PC-9 (cell line): Measurements from ENCODE around the gene PAPSS2. TPM values are rescaled to one million over a fixed set of nuclear protein-coding genes. Genes with fewer than 3 reads are reported as not detected.
"Not testable (repeated sequence)": the region's sequence is repeated elsewhere in the genome, so short reads cannot be mapped to it uniquely, and the experiment has no call there.

Experiments used
- BruUV-seq: library from RNA; stranded (reverse); fragments of 400-500 nt; replicated peaks from 2 replicates; lab custom pipeline; 2021; lab: Mats Ljungman, UMichigan
- CTCF ChIA-PET: fragments of 300-600 bp; sonication (Branson Sonifier 250); formaldehyde crosslinking; loops from one replicate; lab custom pipeline; 2022; ENCODE audit warnings: antibody characterized with exemption; lab: Charles Lee
- POLR2A ChIA-PET: fragments of 300-600 bp; sonication (Branson Sonifier 250); formaldehyde crosslinking; loops from one replicate; lab custom pipeline; 2022; ENCODE audit warnings: antibody characterized with exemption; ENCODE audit not compliant: unreplicated experiment; lab: Charles Lee
- DNase-seq, 2 experiments: peaks; one replicate each; pipeline versions ENCODE4 v3.0.0 to v3.0.0-alpha.2; 2015 to 2022; ENCODE audit warnings: mixed read lengths in 1 of 2
- H2AFZ ChIP-seq: fragments of 200-600 bp; sonication (generic); 2 replicates; pipeline ENCODE4 v1.8.1; 2017; ENCODE audit warnings: antibody characterized with exemption
- H3F3A ChIP-seq: fragments of 200-600 bp; sonication (generic); 2 replicates; pipeline ENCODE4 v1.8.1; 2017; ENCODE audit warnings: antibody characterized with exemption, mild to moderate bottlenecking, low read depth; ENCODE audit not compliant: insufficient read depth
- H3K27ac ChIP-seq: fragments of 200-600 bp; sonication (generic); 2 replicates; pipeline ENCODE4 v1.6.1; 2016; ENCODE audit warnings: mixed run types
- H3K27me3 ChIP-seq: fragments of 200-600 bp; sonication (generic); 2 replicates; pipeline ENCODE4 v1.6.1; 2016; ENCODE audit warnings: low read depth, mixed run types; ENCODE audit not compliant: insufficient read depth
- H3K36me3 ChIP-seq: fragments of 200-600 bp; sonication (generic); 2 replicates; pipeline ENCODE4 v1.6.1; 2016; ENCODE audit warnings: low read depth, mixed run types
- H3K4me1 ChIP-seq: fragments of 200-600 bp; sonication (generic); replicated peaks from 2 replicates; pipeline ENCODE4 v1.6.1; 2016; ENCODE audit warnings: mixed run types; ENCODE audit not compliant: insufficient read depth
- H3K4me2 ChIP-seq: fragments of 200-600 bp; sonication (generic); 2 replicates; pipeline ENCODE4 v1.6.1; 2017; ENCODE audit warnings: mixed run types
- H3K4me3 ChIP-seq: fragments of 200-600 bp; sonication (generic); 2 replicates; pipeline ENCODE4 v1.6.1; 2016; ENCODE audit warnings: mixed run types
- H3K79me2 ChIP-seq: fragments of 200-600 bp; sonication (generic); 2 replicates; pipeline ENCODE4 v1.6.1; 2017; ENCODE audit warnings: low read depth, mixed run types
- H3K9me2 ChIP-seq: fragments of 200-600 bp; sonication (generic); 2 replicates; pipeline ENCODE4 v1.8.1; 2017; ENCODE audit warnings: mild to moderate bottlenecking; ENCODE audit not compliant: insufficient read depth
- H3K9me3 ChIP-seq: fragments of 200-600 bp; sonication (generic); 2 replicates; pipeline ENCODE4 v1.8.1; 2016; ENCODE audit warnings: low read depth; ENCODE audit not compliant: insufficient read depth
- H4K20me1 ChIP-seq: fragments of 200-600 bp; sonication (generic); 2 replicates; pipeline ENCODE4 v1.8.1; 2017; ENCODE audit not compliant: insufficient read depth
- EZH2 ChIP-seq: fragments of 200-600 bp; sonication (generic); IDR thresholded peaks from 2 replicates; pipeline ENCODE4 v1.8.0; 2017; ENCODE audit warnings: antibody characterized with exemption, low read depth
- intact Hi-C: fragments of 100-400 bp; cut with micrococcal nuclease; formaldehyde crosslinking; loops from one replicate; pipeline ENCODE4 v1.10.0; 2022; ENCODE audit not compliant: unreplicated experiment
- total RNA-seq: library from RNA; stranded (reverse); gene quantifications from 2 replicates; pipeline ENCODE4 v1.2.3, GENCODE V29; 2021
- TF ChIP-seq, protein P1 (sequence below): fragments of 200-600 bp; sonication (generic); conservative IDR thresholded peaks from 2 replicates; pipeline ENCODE4 v1.6.1; 2017; ENCODE audit warnings: mixed run types, antibody characterized with exemption, mild to moderate bottlenecking, moderate library complexity

PAPSS2 gene
- total RNA-seq, 1 experiment from 2014 or later: 37.4 TPM

DNA sequence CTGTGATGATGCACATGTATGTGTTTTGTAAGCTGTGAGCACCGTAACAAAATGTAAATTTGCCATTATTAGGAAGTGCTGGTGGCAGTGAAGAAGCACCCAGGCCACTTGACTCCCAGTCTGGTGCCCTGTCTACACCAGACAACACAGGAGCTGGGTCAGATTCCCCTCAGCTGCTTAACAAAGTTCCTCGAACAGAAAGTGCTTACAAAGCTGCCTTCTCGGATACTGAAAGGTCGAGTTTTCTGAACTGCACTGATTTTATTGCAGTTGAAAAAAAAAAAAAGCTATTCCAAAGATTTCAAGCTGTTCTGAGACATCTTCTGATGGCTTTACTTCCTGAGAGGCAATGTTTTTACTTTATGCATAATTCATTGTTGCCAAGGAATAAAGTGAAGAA is 87.2 kb downstream of the PAPSS2 start:
- CTCF ChIA-PET: no interaction called here
- H3K9me2 ChIP-seq: no peaks in the 10 kb centered on the region
- no peak overlapping the region for H3K4me3 ChIP-seq
- H4K20me1 ChIP-seq: no peaks in the 10 kb centered on the region
- H3K4me2 ChIP-seq: no peak overlapping the region
- DNase-seq: no peak
- no TSS peak for BruUV-seq
- POLR2A ChIA-PET: interaction anchor here (0.7 kb wide), 1 partner anchor 28 kb away, joined by 3 read pairs; no protein-coding TSS in a partner anchor
- H3K79me2 ChIP-seq: no peaks in the 10 kb centered on the region
- peaks cover 6% of the 10 kb centered on the region; the same call in 1 of the 2 replicates for H3F3A ChIP-seq
- H3K9me3 ChIP-seq: no peaks in the 10 kb centered on the region
- intact Hi-C loops: no loop called here
- no peaks in the 10 kb centered on the region for H3K4me1 ChIP-seq
- no peak for TF ChIP-seq EZH2
- TF ChIP-seq, protein P1, sequence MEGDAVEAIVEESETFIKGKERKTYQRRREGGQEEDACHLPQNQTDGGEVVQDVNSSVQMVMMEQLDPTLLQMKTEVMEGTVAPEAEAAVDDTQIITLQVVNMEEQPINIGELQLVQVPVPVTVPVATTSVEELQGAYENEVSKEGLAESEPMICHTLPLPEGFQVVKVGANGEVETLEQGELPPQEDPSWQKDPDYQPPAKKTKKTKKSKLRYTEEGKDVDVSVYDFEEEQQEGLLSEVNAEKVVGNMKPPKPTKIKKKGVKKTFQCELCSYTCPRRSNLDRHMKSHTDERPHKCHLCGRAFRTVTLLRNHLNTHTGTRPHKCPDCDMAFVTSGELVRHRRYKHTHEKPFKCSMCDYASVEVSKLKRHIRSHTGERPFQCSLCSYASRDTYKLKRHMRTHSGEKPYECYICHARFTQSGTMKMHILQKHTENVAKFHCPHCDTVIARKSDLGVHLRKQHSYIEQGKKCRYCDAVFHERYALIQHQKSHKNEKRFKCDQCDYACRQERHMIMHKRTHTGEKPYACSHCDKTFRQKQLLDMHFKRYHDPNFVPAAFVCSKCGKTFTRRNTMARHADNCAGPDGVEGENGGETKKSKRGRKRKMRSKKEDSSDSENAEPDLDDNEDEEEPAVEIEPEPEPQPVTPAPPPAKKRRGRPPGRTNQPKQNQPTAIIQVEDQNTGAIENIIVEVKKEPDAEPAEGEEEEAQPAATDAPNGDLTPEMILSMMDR: no peak
- H3K27me3 ChIP-seq: no peaks in the 10 kb centered on the region
- no peak overlapping the region for H3K27ac ChIP-seq
- H2AFZ ChIP-seq: no peak overlapping the region
- no peaks in the 10 kb centered on the region for H3K36me3 ChIP-seq

DNA sequence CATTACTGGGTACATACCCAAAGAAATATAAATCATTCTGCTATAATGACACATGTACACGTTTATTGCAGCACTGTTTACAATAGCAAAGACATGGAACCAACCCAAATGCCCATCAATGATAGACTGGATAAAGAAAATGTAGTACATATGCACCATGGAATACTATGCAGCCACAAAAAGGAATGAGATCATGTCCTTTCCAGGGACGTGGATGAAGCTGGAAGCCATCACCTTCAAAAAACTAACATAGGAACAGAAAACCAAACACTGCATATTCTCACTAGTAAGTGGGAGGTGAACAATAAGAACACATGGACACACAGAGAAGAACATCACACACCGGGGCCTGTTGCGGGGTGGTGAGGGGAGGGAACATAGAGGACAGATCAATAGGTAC is 88.6 kb downstream of the PAPSS2 start:
- intact Hi-C loops, H3F3A ChIP-seq, H3K27me3 ChIP-seq, H3K4me3 ChIP-seq, H4K20me1 ChIP-seq, H3K79me2 ChIP-seq, H2AFZ ChIP-seq, H3K36me3 ChIP-seq, H3K4me1 ChIP-seq, DNase-seq, BruUV-seq, H3K27ac ChIP-seq, POLR2A ChIA-PET, H3K4me2 ChIP-seq, H3K9me2 ChIP-seq, H3K9me3 ChIP-seq: not testable (repeated sequence)
- CTCF ChIA-PET: interaction anchor here (0.6 kb wide), 1 partner anchor 666 kb away, joined by 3 read pairs; no protein-coding TSS in a partner anchor

DNA sequence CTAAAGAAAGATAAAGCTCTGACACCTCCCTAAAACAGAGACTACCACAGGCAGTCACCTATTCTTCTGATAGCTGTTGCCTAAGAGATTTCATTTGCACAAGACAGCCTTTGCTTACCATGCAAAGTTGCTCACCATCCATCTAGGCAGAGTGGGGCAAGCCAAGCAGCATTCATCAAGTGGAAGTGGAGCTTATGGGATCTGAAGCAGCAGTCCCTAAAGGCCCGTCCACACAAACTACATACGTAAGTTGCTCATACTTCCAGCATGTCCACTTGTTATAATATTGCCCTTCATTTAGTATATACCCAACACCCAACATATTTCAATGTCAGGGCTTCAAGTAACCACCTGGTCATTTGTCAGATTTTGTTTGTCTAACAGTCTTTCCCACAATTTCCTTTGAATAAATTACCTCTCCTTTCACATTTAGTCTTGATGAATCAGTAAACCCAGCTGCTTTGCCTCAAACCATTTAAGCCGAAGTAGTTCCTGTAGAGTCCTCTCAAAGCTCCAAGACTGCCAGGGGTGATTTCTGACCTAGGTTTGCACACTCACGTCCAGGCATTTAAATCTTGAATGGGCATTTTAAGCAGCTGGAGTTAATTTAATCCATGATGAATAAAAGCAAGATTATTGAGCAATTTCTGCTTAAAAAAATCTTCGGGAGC is 90.5 kb downstream of the PAPSS2 start:
- Histone ChIP-seq H3K4me3 (no peak overlapping the region), H3K4me1 (no peaks in the 10 kb centered on the region), H3K9me3 (no peaks in the 10 kb centered on the region), H3K27ac (no peak overlapping the region), H3K27me3 (no peaks in the 10 kb centered on the region), H4K20me1 (no peaks in the 10 kb centered on the region), H3F3A (peaks cover 6% of the 10 kb centered on the region; the same call in 1 of the 2 replicates), H3K36me3 (no peaks in the 10 kb centered on the region), H3K9me2 (no peaks in the 10 kb centered on the region), H3K79me2 (no peaks in the 10 kb centered on the region), H3K4me2 (no peak overlapping the region), H2AFZ (no peak overlapping the region)
- no TSS peak for BruUV-seq
- DNase-seq: no peak
- CTCF ChIA-PET: no interaction called here
- POLR2A ChIA-PET: no interaction called here
- TF ChIP-seq EZH2: no peak
- TF ChIP-seq, protein P1: no peak
- intact Hi-C loops: no loop called here

GRCh38 chr10:87750817-87751216 is 91.1 kb downstream of the PAPSS2 start:
- Histone ChIP-seq H3K9me2 (no peaks in the 10 kb centered on the region), H3F3A (peaks cover 6% of the 10 kb centered on the region; the same call in 1 of the 2 replicates), H3K9me3 (no peaks in the 10 kb centered on the region), H3K27me3 (no peaks in the 10 kb centered on the region), H3K4me1 (no peaks in the 10 kb centered on the region), H2AFZ (no peak overlapping the region), H3K79me2 (no peaks in the 10 kb centered on the region), H3K4me3 (no peak overlapping the region), H3K27ac (no peak overlapping the region), H3K4me2 (no peak overlapping the region), H4K20me1 (no peaks in the 10 kb centered on the region), H3K36me3 (no peaks in the 10 kb centered on the region)
- POLR2A ChIA-PET: no interaction called here
- CTCF ChIA-PET: no interaction called here
- DNase-seq: no peak
- intact Hi-C loops: no loop called here
- no TSS peak for BruUV-seq
- TF ChIP-seq, protein P1: no peak
- no peak for TF ChIP-seq EZH2
